HCT116 (cell line): ENCODE results near the gene FAM171A1. TPM values are rescaled to one million over a fixed set of nuclear protein-coding genes. Genes with fewer than 3 reads are reported as not detected.

Experiments used
- ATAC-seq: fragments of 200-7000 bp; cut with Tn5 transposase; 2 replicates; pipeline ENCODE4 v1.9.1; 2020; ENCODE audit warnings: mild to moderate bottlenecking, moderate library complexity
- BruUV-seq: library from RNA; stranded (reverse); fragments of 400-500 nt; replicated peaks from 2 replicates; lab custom pipeline; 2021; lab: Mats Ljungman, UMichigan
- CTCF ChIA-PET: fragments of 300-600 bp; sonication (Branson Sonifier 250); formaldehyde crosslinking; loops from one replicate; lab custom pipeline; 2021; ENCODE audit warnings: antibody characterized with exemption; lab: Charles Lee
- POLR2A ChIA-PET: fragments of 300-600, 350-600 bp; sonication (Branson Sonifier 250); formaldehyde crosslinking; loops from one replicate; lab custom pipeline; 2021; ENCODE audit warnings: antibody characterized with exemption; lab: Charles Lee
- RAD21 ChIA-PET, 2 experiments: fragments of 300-600 bp; sonication (Branson Sonifier 250); formaldehyde crosslinking; loops; one replicate each; lab custom pipeline; 2023; ENCODE audit warnings: low total read pairs in 2 of 2; ENCODE audit not compliant: uncharacterized antibody in 2 of 2, unreplicated experiment in 2 of 2, low non-redundant PET in 1 of 2; lab: Charles Lee
- DNase-seq: peaks from one replicate; pipeline ENCODE4 v3.0.0-alpha.2; 2010; ENCODE audit warnings: low read depth, low spot score
- H2AFZ ChIP-seq: fragments of 200-600 bp; shearing (Covaris generic), sonication (generic); 2 replicates; pipeline ENCODE4 v1.6.1; 2017; ENCODE audit warnings: low read depth, mixed run types, mixed read lengths, antibody characterized with exemption, low read length; ENCODE audit not compliant: poor library complexity, severe bottlenecking
- H3K27ac ChIP-seq: 2 replicates; pipeline ENCODE4 v1.5.1; 2012; ENCODE audit warnings: low read depth, low read length
- H3K27me3 ChIP-seq: fragments of 200-600 bp; sonication (generic); 2 replicates; pipeline ENCODE4 v1.6.1; 2016; ENCODE audit warnings: mixed run types, low read length, mixed read lengths; ENCODE audit not compliant: insufficient read depth
- H3K36me3 ChIP-seq, 2 experiments: fragments of 200-500 bp in 1 of 2; fragments of 200-600 bp in 1 of 2; sonication (Bioruptor generic) in 1 of 2; sonication (generic) in 1 of 2; 2 replicates each; pipeline versions ENCODE4 v1.5.1 to v1.6.1; 2014 to 2016; ENCODE audit warnings: low read length in 2 of 2, inconsistent platforms in 1 of 2, mixed read lengths in 1 of 2, mixed run types in 1 of 2; ENCODE audit not compliant: insufficient read depth in 2 of 2, control insufficient read depth in 1 of 2
- H3K4me1 ChIP-seq, 2 experiments: fragments of 200-600 bp in 1 of 2; sonication (generic) in 1 of 2; 2 replicates each; pipeline versions ENCODE4 v1.5.1 to v1.6.1; 2012 to 2017; ENCODE audit warnings: low read length in 2 of 2, inconsistent platforms in 1 of 2, mild to moderate bottlenecking in 1 of 2, mixed read lengths in 1 of 2, mixed run types in 1 of 2, moderate library complexity in 1 of 2; ENCODE audit not compliant: insufficient read depth in 2 of 2, control insufficient read depth in 1 of 2
- H3K4me2 ChIP-seq: fragments of 200-600 bp; sonication (generic); 2 replicates; pipeline ENCODE4 v1.6.1; 2017; ENCODE audit warnings: mixed run types, low read length, mixed read lengths
- H3K4me3 ChIP-seq, 2 experiments: fragments of 200-600 bp in 1 of 2; sonication (generic) in 1 of 2; replicated peaks in 1 of 2; 2 replicates each; pipeline ENCODE4 v1.5.1; 2011 to 2016; ENCODE audit warnings: low read length in 2 of 2, control low read depth in 1 of 2, low read depth in 1 of 2, mild to moderate bottlenecking in 1 of 2, mixed read lengths in 1 of 2, mixed run types in 1 of 2
- H3K79me2 ChIP-seq: fragments of 200-600 bp; sonication (generic); 2 replicates; pipeline ENCODE4 v1.6.1; 2017; ENCODE audit warnings: mild to moderate bottlenecking, mixed run types, low read length, moderate library complexity, mixed read lengths; ENCODE audit not compliant: insufficient read depth
- H3K9ac ChIP-seq: fragments of 200-600 bp; sonication (generic); 2 replicates; pipeline ENCODE4 v1.6.1; 2016; ENCODE audit warnings: low read length, mixed read lengths
- H3K9me2 ChIP-seq: fragments of 200-600 bp; sonication (generic), shearing (Covaris generic); 2 replicates; pipeline ENCODE4 v1.6.1; 2017; ENCODE audit warnings: mixed run types, mild to moderate bottlenecking, moderate library complexity; ENCODE audit not compliant: insufficient read depth
- H3K9me3 ChIP-seq, 2 experiments: fragments of 200-500 bp in 1 of 2; fragments of 200-600 bp in 1 of 2; sonication (Bioruptor generic) in 1 of 2; sonication (generic) in 1 of 2; 2 replicates each; pipeline ENCODE4 v1.6.1; 2014 to 2017; ENCODE audit warnings: low read length in 2 of 2, mixed read lengths in 2 of 2, inconsistent platforms in 1 of 2, low read depth in 1 of 2, mild to moderate bottlenecking in 1 of 2, mixed run types in 1 of 2, moderate library complexity in 1 of 2; ENCODE audit not compliant: control insufficient read depth in 1 of 2, insufficient read depth in 1 of 2
- H4K20me1 ChIP-seq: fragments of 200-600 bp; sonication (generic), shearing (Covaris generic); 2 replicates; pipeline ENCODE4 v1.6.1; 2017; ENCODE audit warnings: mixed run types, mild to moderate bottlenecking, moderate library complexity; ENCODE audit not compliant: insufficient read depth
- EGR1 ChIP-seq: IDR thresholded peaks from 2 replicates; pipeline ENCODE4 v1.6.1; 2012; ENCODE audit warnings: low read depth
- ELF1 ChIP-seq: IDR thresholded peaks from 2 replicates; pipeline ENCODE4 v1.6.1; 2012; ENCODE audit warnings: low read depth, borderline replicate concordance
- FOSL1 ChIP-seq: IDR thresholded peaks from 2 replicates; pipeline ENCODE4 v1.6.1; 2012; ENCODE audit warnings: low read depth
- JUND ChIP-seq: IDR thresholded peaks from 2 replicates; pipeline ENCODE4 v1.6.1; 2012
- POLR2A ChIP-seq: IDR thresholded peaks from 2 replicates; pipeline ENCODE4 v1.7.0; 2011; ENCODE audit warnings: borderline replicate concordance; ENCODE audit not compliant: insufficient read depth, insufficient read length; ENCODE audit errors: extremely low read depth
- POLR2AphosphoS5 ChIP-seq: IDR thresholded peaks from 2 replicates; pipeline ENCODE4 v1.6.1; 2011; ENCODE audit warnings: mild to moderate bottlenecking, low read depth, low read length, moderate library complexity
- SP1 ChIP-seq: IDR thresholded peaks from 2 replicates; pipeline ENCODE4 v1.6.1; 2012; ENCODE audit warnings: low read depth
- SRF ChIP-seq: IDR thresholded peaks from 2 replicates; pipeline ENCODE4 v1.6.1; 2012; ENCODE audit warnings: low read depth
- TCF7L2 ChIP-seq: IDR thresholded peaks from 2 replicates; pipeline ENCODE4 v1.7.0; 2011; ENCODE audit warnings: borderline replicate concordance, inconsistent platforms; ENCODE audit not compliant: insufficient read depth, insufficient read length; ENCODE audit errors: extremely low read depth
- YY1 ChIP-seq: IDR thresholded peaks from 2 replicates; pipeline ENCODE4 v1.6.1; 2011; ENCODE audit warnings: low read length, low read depth, moderate library complexity, mild to moderate bottlenecking; ENCODE audit not compliant: insufficient replicate concordance; ENCODE audit errors: extremely low read depth
- ZFX ChIP-seq: fragments of 450-650 bp; IDR thresholded peaks from 2 replicates; pipeline ENCODE4 v1.6.1; 2017
- ZNF274 ChIP-seq: fragments of 200-500 bp; sonication (Bioruptor generic); IDR thresholded peaks from 2 replicates; pipeline ENCODE4 v1.6.1; 2014; ENCODE audit warnings: mild to moderate bottlenecking, low read depth, low read length, inconsistent platforms
- intact Hi-C: fragments of 100-400 bp; cut with micrococcal nuclease; formaldehyde crosslinking; loops from 2 replicates; pipeline ENCODE4 v1.10.0; 2022
- total RNA-seq: library from RNA; stranded (reverse); gene quantifications from one replicate; pipeline ENCODE4 v1.2.1, GENCODE V29; 2021; ENCODE audit not compliant: unreplicated experiment
- TF ChIP-seq, protein P1 (sequence below): IDR thresholded peaks from 2 replicates; pipeline ENCODE4 v1.6.1; 2011; ENCODE audit warnings: mild to moderate bottlenecking, low read length, moderate library complexity; ENCODE audit not compliant: insufficient replicate concordance; ENCODE audit errors: extremely low read depth
- TF ChIP-seq, protein P2 (sequence below): IDR thresholded peaks from 2 replicates; pipeline ENCODE4 v1.6.1; 2012; ENCODE audit warnings: low read depth
- TF ChIP-seq, protein P3 (sequence below): IDR thresholded peaks from 2 replicates; pipeline ENCODE4 v1.6.1; 2012

FAM171A1 gene
- total RNA-seq, 1 experiment from 2014 or later: 32.5 TPM

- RAD21 ChIA-PET: no interaction called here
- H3K4me1 ChIP-seq: peaks cover 0 to 10% of the 10 kb centered on the region in 2 experiments; a peak in 1 of 4 replicates
- CTCF ChIA-PET: no interaction called here
- DNase-seq (no peak), ATAC-seq (no peak)
- no peak overlapping the region for H3K4me2 ChIP-seq
- BruUV-seq: no TSS peak
- no peak overlapping the region for H2AFZ ChIP-seq
- H3K27me3 ChIP-seq: no peaks in the 10 kb centered on the region
- intact Hi-C loops: no loop called here
- no peaks in the 10 kb centered on the region for H3K9me2 ChIP-seq
- no peaks in the 10 kb centered on the region for H4K20me1 ChIP-seq
- no peak overlapping the region for H3K9ac ChIP-seq
- H3K36me3 ChIP-seq: no peaks in the 10 kb centered on the region
- H3K9me3 ChIP-seq: no peaks in the 10 kb centered on the region
- no peak overlapping the region for H3K27ac ChIP-seq
- no peak for TF ChIP-seq JUND
- TF ChIP-seq SP1: no peak
- H3K79me2 ChIP-seq: no peaks in the 10 kb centered on the region
- POLR2A ChIA-PET: no interaction called here
- H3K4me3 ChIP-seq: no peak overlapping the region
These were observed 133.7 kb downstream of the FAM171A1 start for GRCh38 chr10:15237351-15237750.

DNA sequence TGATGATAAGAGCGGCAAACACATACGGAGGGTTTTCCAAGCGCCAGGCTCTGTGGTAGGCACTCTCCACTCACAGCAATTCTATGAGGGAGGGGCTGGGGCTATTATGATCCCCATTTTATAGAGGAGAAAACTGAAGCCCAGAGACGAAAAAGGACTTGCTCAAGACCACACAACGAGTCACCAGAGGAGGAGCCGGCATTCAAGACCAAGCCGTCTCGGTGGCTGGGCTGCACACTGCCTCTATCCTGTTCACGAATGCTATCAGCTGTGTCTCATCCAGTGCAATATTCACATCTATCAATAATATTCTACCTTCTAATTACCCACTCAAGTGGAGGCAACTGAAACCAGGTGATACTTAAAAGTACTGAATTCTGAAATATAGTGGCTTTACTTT lies 134.7 kb downstream of the FAM171A1 start:
- intact Hi-C loops: no loop called here
- Histone ChIP-seq H3K9me3 (no peaks in the 10 kb centered on the region), H3K4me2 (no peak overlapping the region), H3K4me1 (peaks cover 5 to 20% of the 10 kb centered on the region in 2 experiments; a peak in 3 of 4 replicates), H3K4me3 (no peak overlapping the region), H3K79me2 (no peaks in the 10 kb centered on the region; the same call in 1 of the 2 replicates), H3K9ac (no peak overlapping the region), H4K20me1 (no peaks in the 10 kb centered on the region), H3K36me3 (no peaks in the 10 kb centered on the region), H2AFZ (no peak overlapping the region), H3K27ac (no peak overlapping the region), H3K9me2 (no peaks in the 10 kb centered on the region), H3K27me3 (no peaks in the 10 kb centered on the region)
- CTCF ChIA-PET: no interaction called here
- BruUV-seq: no TSS peak
- POLR2A ChIA-PET: no interaction called here
- RAD21 ChIA-PET: no interaction called here
- no peak; the same call in 1 of the 2 replicates for ATAC-seq
- no peak for DNase-seq
- TF ChIP-seq POLR2A: no peak
- TF ChIP-seq EGR1: no peak
- TF ChIP-seq ZNF274: no peak
- TF ChIP-seq, protein P1, sequence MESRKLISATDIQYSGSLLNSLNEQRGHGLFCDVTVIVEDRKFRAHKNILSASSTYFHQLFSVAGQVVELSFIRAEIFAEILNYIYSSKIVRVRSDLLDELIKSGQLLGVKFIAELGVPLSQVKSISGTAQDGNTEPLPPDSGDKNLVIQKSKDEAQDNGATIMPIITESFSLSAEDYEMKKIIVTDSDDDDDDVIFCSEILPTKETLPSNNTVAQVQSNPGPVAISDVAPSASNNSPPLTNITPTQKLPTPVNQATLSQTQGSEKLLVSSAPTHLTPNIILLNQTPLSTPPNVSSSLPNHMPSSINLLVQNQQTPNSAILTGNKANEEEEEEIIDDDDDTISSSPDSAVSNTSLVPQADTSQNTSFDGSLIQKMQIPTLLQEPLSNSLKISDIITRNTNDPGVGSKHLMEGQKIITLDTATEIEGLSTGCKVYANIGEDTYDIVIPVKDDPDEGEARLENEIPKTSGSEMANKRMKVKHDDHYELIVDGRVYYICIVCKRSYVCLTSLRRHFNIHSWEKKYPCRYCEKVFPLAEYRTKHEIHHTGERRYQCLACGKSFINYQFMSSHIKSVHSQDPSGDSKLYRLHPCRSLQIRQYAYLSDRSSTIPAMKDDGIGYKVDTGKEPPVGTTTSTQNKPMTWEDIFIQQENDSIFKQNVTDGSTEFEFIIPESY: no peak
- no peak for TF ChIP-seq JUND
- TF ChIP-seq, protein P2, sequence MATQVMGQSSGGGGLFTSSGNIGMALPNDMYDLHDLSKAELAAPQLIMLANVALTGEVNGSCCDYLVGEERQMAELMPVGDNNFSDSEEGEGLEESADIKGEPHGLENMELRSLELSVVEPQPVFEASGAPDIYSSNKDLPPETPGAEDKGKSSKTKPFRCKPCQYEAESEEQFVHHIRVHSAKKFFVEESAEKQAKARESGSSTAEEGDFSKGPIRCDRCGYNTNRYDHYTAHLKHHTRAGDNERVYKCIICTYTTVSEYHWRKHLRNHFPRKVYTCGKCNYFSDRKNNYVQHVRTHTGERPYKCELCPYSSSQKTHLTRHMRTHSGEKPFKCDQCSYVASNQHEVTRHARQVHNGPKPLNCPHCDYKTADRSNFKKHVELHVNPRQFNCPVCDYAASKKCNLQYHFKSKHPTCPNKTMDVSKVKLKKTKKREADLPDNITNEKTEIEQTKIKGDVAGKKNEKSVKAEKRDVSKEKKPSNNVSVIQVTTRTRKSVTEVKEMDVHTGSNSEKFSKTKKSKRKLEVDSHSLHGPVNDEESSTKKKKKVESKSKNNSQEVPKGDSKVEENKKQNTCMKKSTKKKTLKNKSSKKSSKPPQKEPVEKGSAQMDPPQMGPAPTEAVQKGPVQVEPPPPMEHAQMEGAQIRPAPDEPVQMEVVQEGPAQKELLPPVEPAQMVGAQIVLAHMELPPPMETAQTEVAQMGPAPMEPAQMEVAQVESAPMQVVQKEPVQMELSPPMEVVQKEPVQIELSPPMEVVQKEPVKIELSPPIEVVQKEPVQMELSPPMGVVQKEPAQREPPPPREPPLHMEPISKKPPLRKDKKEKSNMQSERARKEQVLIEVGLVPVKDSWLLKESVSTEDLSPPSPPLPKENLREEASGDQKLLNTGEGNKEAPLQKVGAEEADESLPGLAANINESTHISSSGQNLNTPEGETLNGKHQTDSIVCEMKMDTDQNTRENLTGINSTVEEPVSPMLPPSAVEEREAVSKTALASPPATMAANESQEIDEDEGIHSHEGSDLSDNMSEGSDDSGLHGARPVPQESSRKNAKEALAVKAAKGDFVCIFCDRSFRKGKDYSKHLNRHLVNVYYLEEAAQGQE: no peak
- no peak for TF ChIP-seq FOSL1
- no peak for TF ChIP-seq POLR2AphosphoS5
- TF ChIP-seq ZFX: no peak
- no peak for TF ChIP-seq SP1
- no peak for TF ChIP-seq SRF
- no peak for TF ChIP-seq YY1
- TF ChIP-seq, protein P3, sequence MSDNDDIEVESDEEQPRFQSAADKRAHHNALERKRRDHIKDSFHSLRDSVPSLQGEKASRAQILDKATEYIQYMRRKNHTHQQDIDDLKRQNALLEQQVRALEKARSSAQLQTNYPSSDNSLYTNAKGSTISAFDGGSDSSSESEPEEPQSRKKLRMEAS: no peak
- no peak for TF ChIP-seq ELF1
- TF ChIP-seq TCF7L2: no peak
